Neuronal stem cell (in vitro differentiated cells): ENCODE measurements around the gene GIGYF1.

Experiments used
- DNase-seq: peaks from one replicate; pipeline ENCODE4 v3.0.0-alpha.2; 2013; ENCODE audit warnings: low spot score
- H2AFZ ChIP-seq: one replicate; pipeline ENCODE4 v1.6.1; 2013; ENCODE audit warnings: mild to moderate bottlenecking, low read length, inconsistent platforms
- H2AK5ac ChIP-seq: 2 replicates; pipeline ENCODE4 v1.6.1; 2013; ENCODE audit warnings: low read depth, mild to moderate bottlenecking, inconsistent platforms, low read length, moderate library complexity, mixed read lengths
- H2BK120ac ChIP-seq: 2 replicates; pipeline ENCODE4 v1.6.1; 2013; ENCODE audit warnings: low read depth, mild to moderate bottlenecking, inconsistent platforms, low read length, moderate library complexity, mixed read lengths
- H2BK12ac ChIP-seq: one replicate; pipeline ENCODE4 v1.6.1; 2013; ENCODE audit warnings: low read length, inconsistent platforms
- H2BK15ac ChIP-seq: 2 replicates; pipeline ENCODE4 v1.6.1; 2013; ENCODE audit warnings: mild to moderate bottlenecking, low read length, inconsistent platforms, mixed read lengths
- H2BK5ac ChIP-seq: one replicate; pipeline ENCODE4 v1.6.1; 2013; ENCODE audit warnings: inconsistent platforms, mild to moderate bottlenecking, low read length, moderate library complexity
- H3K14ac ChIP-seq: one replicate; pipeline ENCODE4 v1.6.1; 2013; ENCODE audit warnings: low read length, inconsistent platforms
- H3K18ac ChIP-seq: 2 replicates; pipeline ENCODE4 v1.6.1; 2013; ENCODE audit warnings: low read length, inconsistent platforms
- H3K23ac ChIP-seq: 2 replicates; pipeline ENCODE4 v1.6.1; 2013; ENCODE audit warnings: low read depth, mild to moderate bottlenecking, mixed read lengths, low read length, inconsistent platforms; ENCODE audit not compliant: poor library complexity
- H3K27ac ChIP-seq: replicated peaks from 3 replicates; pipeline ENCODE4 v1.5.1; 2013; ENCODE audit warnings: low read length, inconsistent platforms
- H3K27me3 ChIP-seq, 3 experiments: 2 replicates each; pipeline ENCODE4 v1.6.1; 2013; ENCODE audit warnings: low read length in 3 of 3, mild to moderate bottlenecking in 2 of 3, inconsistent platforms in 1 of 3, low read depth in 1 of 3, mixed read lengths in 1 of 3, moderate library complexity in 1 of 3; ENCODE audit not compliant: control insufficient read depth in 3 of 3, insufficient read depth in 3 of 3
- H3K36me3 ChIP-seq, 2 donors: replicated peaks in 1 of 2; 2 replicates each; pipeline ENCODE4 v1.6.1; 2013; ENCODE audit warnings: low read length in 2 of 2; ENCODE audit not compliant: control insufficient read depth in 2 of 2, insufficient read depth in 2 of 2
- H3K4ac ChIP-seq: 2 replicates; pipeline ENCODE4 v1.6.1; 2013; ENCODE audit warnings: inconsistent platforms, mild to moderate bottlenecking, low read length, moderate library complexity
- H3K4me1 ChIP-seq, 2 donors: 1 replicate in 1 of 2; 2 replicates in 1 of 2; pipeline ENCODE4 v1.6.1; 2013; ENCODE audit warnings: low read length in 2 of 2, low read depth in 1 of 2; ENCODE audit not compliant: control insufficient read depth in 2 of 2, insufficient read depth in 1 of 2
- H3K4me2 ChIP-seq: one replicate; pipeline ENCODE4 v1.6.1; 2013; ENCODE audit warnings: mild to moderate bottlenecking, low read length, inconsistent platforms; ENCODE audit not compliant: insufficient read depth, poor library complexity, severe bottlenecking
- H3K4me3 ChIP-seq, 2 donors: 2 replicates each; pipeline ENCODE4 v1.5.1; 2013; ENCODE audit warnings: low read length in 2 of 2, mild to moderate bottlenecking in 2 of 2, inconsistent platforms in 1 of 2, moderate library complexity in 1 of 2
- H3K79me1 ChIP-seq: one replicate; pipeline ENCODE4 v1.6.1; 2013; ENCODE audit warnings: low read depth, mild to moderate bottlenecking, inconsistent platforms, low read length, moderate library complexity
- H3K9ac ChIP-seq: one replicate; pipeline ENCODE4 v1.6.1; 2013; ENCODE audit warnings: mild to moderate bottlenecking, low read depth, low read length, inconsistent platforms; ENCODE audit not compliant: poor library complexity
- H3K9me3 ChIP-seq, 2 donors: replicated peaks in 1 of 2; 2 replicates each; pipeline versions ENCODE3 to v1.6.1; 2013; ENCODE audit warnings: low read length in 2 of 2, mild to moderate bottlenecking in 2 of 2, inconsistent platforms in 1 of 2, low read depth in 1 of 2, mixed read lengths in 1 of 2, moderate library complexity in 1 of 2; ENCODE audit not compliant: control insufficient read depth in 2 of 2, insufficient read depth in 1 of 2
- H4K8ac ChIP-seq: one replicate; pipeline ENCODE4 v1.6.1; 2013; ENCODE audit warnings: low read depth, mild to moderate bottlenecking, inconsistent platforms, low read length, moderate library complexity
- H4K91ac ChIP-seq: one replicate; pipeline ENCODE4 v1.6.1; 2013; ENCODE audit warnings: low read length, low read depth, mild to moderate bottlenecking, inconsistent platforms; ENCODE audit not compliant: poor library complexity
- WGBS, 2 donors: extraction: QIAGEN DNeasy Blood & Tissue Kit; methylation state at CpG; one replicate each; pipeline ENCODE4 v1.1.7; 2013; ENCODE audit warnings: missing lambda C conversion rate in 2 of 2, mixed read lengths in 1 of 2; ENCODE audit not compliant: insufficient read length in 2 of 2, insufficient replicate concordance in 1 of 2; ENCODE audit errors: extremely low coverage in 2 of 2; 5-methylcytosine and 5-hydroxymethylcytosine counted together

GIGYF1 gene

GRCh38 chr7:100641860-100642533, 52.1 kb downstream of the GIGYF1 start:
- no peak for DNase-seq
- H3K4me1 ChIP-seq, result peaks cover 0 to 2% of the 10 kb centered on the region in 2 donors
- no peak overlapping the region for H3K27ac ChIP-seq
- H2BK5ac ChIP-seq, result peak overlapping the region; percentile 66
- H2BK15ac ChIP-seq, result peak overlapping the region; percentile 24
- no peaks in the 10 kb centered on the region for H3K9me3 ChIP-seq
- H3K79me1 ChIP-seq, result no peaks in the 10 kb centered on the region
- WGBS, 2 donors, result no CpG with 5 or more reads among the region's 10 CpGs
- no peak overlapping the region for H3K9ac ChIP-seq
- peak overlapping the region; percentile 89 for H3K23ac ChIP-seq
- no peak overlapping the region for H4K91ac ChIP-seq
- no peak overlapping the region for H3K4ac ChIP-seq
- no peak overlapping the region for H3K4me2 ChIP-seq
- no peak overlapping the region for H2BK120ac ChIP-seq
- H3K18ac ChIP-seq, result peak overlapping the region; percentile 71
- H3K36me3 ChIP-seq, result no peaks in the 10 kb centered on the region
- no peak overlapping the region for H3K14ac ChIP-seq
- no peak overlapping the region for H4K8ac ChIP-seq
- H3K27me3 ChIP-seq, result peaks cover 0 to 15% (median 0%) of the 10 kb centered on the region in 3 experiments
- H2BK12ac ChIP-seq, result peak overlapping the region; percentile 10
- no peak overlapping the region for H3K4me3 ChIP-seq
- peak overlapping the region; percentile 47 for H2AK5ac ChIP-seq
- no peak overlapping the region for H2AFZ ChIP-seq

- Histone ChIP-seq H3K27ac (no peak within 1 kb of the TSS), H3K4me2 (no peak within 1 kb of the TSS), H3K18ac (peak within 1 kb of the TSS; percentile 71), H3K79me1 (no peaks in the 10 kb centered on the region), H3K4me3 (peak within 1 kb of the TSS in 1 of 2 donors; percentile 54), H3K36me3 (no peaks in the 10 kb centered on the region), H3K27me3 (peaks cover 0 to 11% (median 0%) of the 10 kb centered on the region in 3 experiments), H2BK12ac (peak within 1 kb of the TSS; percentile 10), H4K91ac (no peak within 1 kb of the TSS), H3K9me3 (no peaks in the 10 kb centered on the region), H3K23ac (peak within 1 kb of the TSS; percentile 89), H2BK15ac (peak within 1 kb of the TSS; percentile 24), H4K8ac (peak within 1 kb of the TSS; percentile 17), H2BK120ac (peak within 1 kb of the TSS; percentile 47), H3K9ac (no peak within 1 kb of the TSS), H3K14ac (peak within 1 kb of the TSS; percentile 38), H2AK5ac (peak within 1 kb of the TSS; percentile 81), H3K4me1 (peaks cover 0 to 2% of the 10 kb centered on the region in 2 donors), H2AFZ (peak within 1 kb of the TSS; percentile 53), H2BK5ac (peak within 1 kb of the TSS; percentile 78), H3K4ac (no peak within 1 kb of the TSS)
- DNase-seq, result no peak
- WGBS, 2 donors, result no CpG with 5 or more reads among the region's 10 CpGs
These were observed 52.6 kb downstream of the GIGYF1 start, which contains the start of gene TFR2 for GRCh38 chr7:100641463-100641859. Gene TFR2, minus strand, starts transcription at chr7:100641552. Its CDS starts 43 bp downstream, at chr7:100641509.

GRCh38 chr7:100640517-100641440, 53.3 kb downstream of the GIGYF1 start:
- peak overlapping the region in 1 of 2 donors; percentile 54 for H3K4me3 ChIP-seq
- no peaks in the 10 kb centered on the region for H3K36me3 ChIP-seq
- H3K9ac ChIP-seq, result no peak overlapping the region
- no peak overlapping the region for H3K4me2 ChIP-seq
- peaks cover 0 to 2% of the 10 kb centered on the region in 2 donors for H3K4me1 ChIP-seq
- H3K27me3 ChIP-seq, result peaks cover 0 to 5% (median 0%) of the 10 kb centered on the region in 3 experiments
- H2AK5ac ChIP-seq, result peak overlapping the region; percentile 81
- H2BK5ac ChIP-seq, result peak overlapping the region; percentile 78
- H2BK12ac ChIP-seq, result no peak overlapping the region
- no peak overlapping the region for H4K91ac ChIP-seq
- peak overlapping the region; percentile 58 for H3K18ac ChIP-seq
- no peaks in the 10 kb centered on the region for H3K9me3 ChIP-seq
- H3K14ac ChIP-seq, result peak overlapping the region; percentile 38
- no CpG with 5 or more reads among the region's 24 CpGs for WGBS, 2 donors
- H2BK120ac ChIP-seq, result peak overlapping the region; percentile 47
- H4K8ac ChIP-seq, result peak overlapping the region; percentile 17
- no peak overlapping the region for H2AFZ ChIP-seq
- no peaks in the 10 kb centered on the region for H3K79me1 ChIP-seq
- peak overlapping the region; percentile 86 for H3K23ac ChIP-seq
- no peak overlapping the region for H3K4ac ChIP-seq
- DNase-seq, result no peak
- H3K27ac ChIP-seq, result no peak overlapping the region
- H2BK15ac ChIP-seq, result no peak overlapping the region
